HEK293T (cell line): ENCODE data around the gene MAGEB16.

Source experiments
- CTCF ChIA-PET: fragments of 350-600 bp; formaldehyde crosslinking; extraction: SDS; loops from one replicate; lab custom pipeline; 2021; ENCODE audit warnings: antibody characterized with exemption, inconsistent platforms; lab: Yijun Ruan, JAX
- POLR2A ChIA-PET: fragments of 350-600 bp; formaldehyde crosslinking; extraction: SDS; loops from one replicate; lab custom pipeline; 2020; ENCODE audit warnings: antibody characterized with exemption, inconsistent platforms; lab: Yijun Ruan, JAX
- DNase-seq: peaks from one replicate; pipeline ENCODE4 v3.0.0; 2012; ENCODE audit warnings: mixed read lengths; ENCODE audit errors: extremely low spot score
- ARNT ChIP-seq: fragments of 450-650 bp; IDR thresholded peaks from 2 replicates; pipeline ENCODE4 v1.6.1; 2017; ENCODE audit warnings: mild to moderate bottlenecking
- BHLHE40 ChIP-seq: fragments of 450-650 bp; IDR thresholded peaks from 2 replicates; pipeline ENCODE4 v1.6.1; 2016; ENCODE audit warnings: mild to moderate bottlenecking, moderate library complexity, borderline replicate concordance
- CTBP1 ChIP-seq: fragments of 450-650 bp; IDR thresholded peaks from 2 replicates; pipeline ENCODE4 v1.6.1; 2016; ENCODE audit warnings: borderline replicate concordance
- ELF4 ChIP-seq: fragments of 450-650 bp; IDR thresholded peaks from 2 replicates; pipeline ENCODE4 v1.6.1; 2017; ENCODE audit warnings: antibody characterized with exemption
- FOXA1 ChIP-seq: fragments of 450-650 bp; IDR thresholded peaks from 2 replicates; pipeline ENCODE4 v1.6.1; 2016; ENCODE audit warnings: mild to moderate bottlenecking
- FOXK2 ChIP-seq: fragments of 450-650 bp; IDR thresholded peaks from 2 replicates; pipeline ENCODE4 v1.6.1; 2016; ENCODE audit warnings: mild to moderate bottlenecking
- FOXM1 ChIP-seq: fragments of 450-650 bp; IDR thresholded peaks from 2 replicates; pipeline ENCODE4 v1.6.1; 2017; ENCODE audit warnings: mild to moderate bottlenecking, borderline replicate concordance
- HDGF ChIP-seq: fragments of 450-650 bp; IDR thresholded peaks from 2 replicates; pipeline ENCODE4 v1.6.1; 2017; ENCODE audit warnings: antibody characterized with exemption, borderline replicate concordance
- L3MBTL2 ChIP-seq: fragments of 450-650 bp; conservative IDR thresholded peaks from 2 replicates; pipeline ENCODE4 v1.6.1; 2016; ENCODE audit warnings: mild to moderate bottlenecking
- LEF1 ChIP-seq: fragments of 450-650 bp; IDR thresholded peaks from 2 replicates; pipeline ENCODE4 v1.6.1; 2017; ENCODE audit warnings: mild to moderate bottlenecking, borderline replicate concordance
- NFRKB ChIP-seq: fragments of 450-650 bp; IDR thresholded peaks from 2 replicates; pipeline ENCODE4 v1.6.1; 2016; ENCODE audit warnings: mild to moderate bottlenecking, moderate library complexity
- PKNOX1 ChIP-seq: fragments of 450-650 bp; IDR thresholded peaks from 2 replicates; pipeline ENCODE4 v1.6.1; 2016
- SP1 ChIP-seq: fragments of 450-650 bp; IDR thresholded peaks from 2 replicates; pipeline ENCODE4 v1.6.1; 2017
- SUZ12 ChIP-seq: fragments of 450-650 bp; IDR thresholded peaks from 2 replicates; pipeline ENCODE4 v1.6.1; 2016; ENCODE audit warnings: mild to moderate bottlenecking
- TARDBP ChIP-seq: fragments of 450-650 bp; IDR thresholded peaks from 2 replicates; pipeline ENCODE4 v1.6.1; 2016
- ZNF384 ChIP-seq: fragments of 450-650 bp; IDR thresholded peaks from 2 replicates; pipeline ENCODE4 v1.6.1; 2016

Gene MAGEB16

GRCh38 chrX:35809781-35810180 lies 11.6 kb downstream of the MAGEB16 start:
- no peak for TF ChIP-seq FOXK2
- no peak for TF ChIP-seq ZNF384
- TF ChIP-seq SUZ12: no peak
- no peak for TF ChIP-seq L3MBTL2
- TF ChIP-seq NFRKB: no peak
- TF ChIP-seq CTBP1: no peak
- no peak for TF ChIP-seq ELF4
- ChIA-PET POLR2A (no interaction called here), CTCF (no interaction called here)
- no peak for DNase-seq

- DNase-seq: no peak
- ChIA-PET CTCF (no interaction called here), POLR2A (no interaction called here)
- TF ChIP-seq FOXK2: no peak
- no peak for TF ChIP-seq BHLHE40
- TF ChIP-seq FOXA1: no peak
- TF ChIP-seq PKNOX1: no peak
- no peak for TF ChIP-seq ZNF384
- TF ChIP-seq ELF4: no peak
- TF ChIP-seq L3MBTL2: no peak
- no peak for TF ChIP-seq TARDBP
- no peak for TF ChIP-seq CTBP1
- no peak for TF ChIP-seq SUZ12
- no peak for TF ChIP-seq LEF1
- no peak for TF ChIP-seq SP1
- TF ChIP-seq ARNT: no peak
- TF ChIP-seq HDGF: no peak
Measured at GRCh38 chrX:35819241-35819640, 21.1 kb downstream of the MAGEB16 start.

GRCh38 chrX:35826503-35826902 lies 28.4 kb downstream of the MAGEB16 start:
- TF ChIP-seq ARNT (no peak), LEF1 (no peak), CTBP1 (no peak), ELF4 (no peak), FOXM1 (no peak), SP1 (no peak), NFRKB (no peak), TARDBP (no peak), SUZ12 (no peak), BHLHE40 (no peak), FOXK2 (no peak), PKNOX1 (no peak)
- no peak for DNase-seq
- ChIA-PET CTCF (no interaction called here), POLR2A (no interaction called here)

GRCh38 chrX:35829501-35829900 lies 31.4 kb downstream of the MAGEB16 start:
- CTCF ChIA-PET: no interaction called here
- POLR2A ChIA-PET: no interaction called here
- no peak for TF ChIP-seq FOXA1
- no peak for TF ChIP-seq ELF4
- TF ChIP-seq L3MBTL2: no peak
- no peak for TF ChIP-seq TARDBP
- TF ChIP-seq BHLHE40: no peak
- TF ChIP-seq ARNT: no peak
- TF ChIP-seq CTBP1: no peak
- TF ChIP-seq ZNF384: no peak
- no peak for TF ChIP-seq SP1
- no peak for TF ChIP-seq LEF1
- TF ChIP-seq PKNOX1: no peak
- TF ChIP-seq FOXM1: no peak
- no peak for TF ChIP-seq SUZ12
- TF ChIP-seq NFRKB: no peak
- no peak for DNase-seq

- POLR2A ChIA-PET: no interaction called here
- no peak for TF ChIP-seq ARNT
- TF ChIP-seq ZNF384: no peak
- TF ChIP-seq L3MBTL2: no peak
- TF ChIP-seq HDGF: no peak
- TF ChIP-seq PKNOX1: no peak
- no peak for TF ChIP-seq FOXK2
- no peak for TF ChIP-seq CTBP1
- no peak for TF ChIP-seq SP1
- no peak for TF ChIP-seq SUZ12
- no peak for TF ChIP-seq FOXA1
- no peak for TF ChIP-seq TARDBP
- TF ChIP-seq ELF4: no peak
- TF ChIP-seq FOXM1: no peak
- no peak for TF ChIP-seq BHLHE40
- TF ChIP-seq LEF1: no peak
- TF ChIP-seq NFRKB: no peak
- CTCF ChIA-PET: no interaction called here
- no peak for DNase-seq
Measured at GRCh38 chrX:35841872-35842271, 43.7 kb downstream of the MAGEB16 start.

GRCh38 chrX:35842674-35843073 lies 44.5 kb downstream of the MAGEB16 start:
- no peak for DNase-seq
- POLR2A ChIA-PET: no interaction called here
- TF ChIP-seq HDGF (no peak), CTBP1 (no peak), PKNOX1 (no peak), ARNT (no peak), FOXK2 (no peak), ZNF384 (no peak), SP1 (no peak), ELF4 (no peak), SUZ12 (no peak), BHLHE40 (no peak), L3MBTL2 (no peak)
- CTCF ChIA-PET: no interaction called here
